ENCODE results near the gene NEK1. TPM values are rescaled to one million over a fixed set of nuclear protein-coding genes. Genes with fewer than 3 reads are reported as not detected.

NEK1 gene
- polyA plus RNA-seq, 4 donors = 2.7 to 8.1 (median 3.6) TPM

GRCh38 chr4:169362607-169363006 is 249.8 kb downstream of the NEK1 start:
- H3K9me3 ChIP-seq (ENCODE audit: control insufficient read depth in 2 of 2, insufficient read depth in 1 of 2, low read depth in 1 of 2, low read length in 1 of 2) = peaks cover 0 to 8% of the 10 kb centered on the region in 2 donors
- no peak overlapping the region for H3K27ac ChIP-seq (ENCODE audit: low read depth in 1 of 3, low read length in 2 of 3)
- no peaks in the 10 kb centered on the region for H3K27me3 ChIP-seq (ENCODE audit: control insufficient read depth in 3 of 3, insufficient read depth in 3 of 3, low read length in 3 of 3)
- FAIRE-seq = no peak
- no peaks in the 10 kb centered on the region for H3K36me3 ChIP-seq (ENCODE audit: control insufficient read depth in 3 of 3, insufficient read depth in 2 of 3, low read depth in 1 of 3, low read length in 3 of 3)
- 48 to 74% (median 68%) methylated on average over 6 of the region's 6 CpGs for WGBS, 3 donors
- no peaks in the 10 kb centered on the region for H3K4me1 ChIP-seq (ENCODE audit: control insufficient read depth in 3 of 3, insufficient read depth in 2 of 3, low read depth in 1 of 3, low read length in 2 of 3)
- H3K4me3 ChIP-seq (ENCODE audit: low read depth in 1 of 3, low read length in 3 of 3) = no peak overlapping the region
- no peak for DNase-seq

DNA sequence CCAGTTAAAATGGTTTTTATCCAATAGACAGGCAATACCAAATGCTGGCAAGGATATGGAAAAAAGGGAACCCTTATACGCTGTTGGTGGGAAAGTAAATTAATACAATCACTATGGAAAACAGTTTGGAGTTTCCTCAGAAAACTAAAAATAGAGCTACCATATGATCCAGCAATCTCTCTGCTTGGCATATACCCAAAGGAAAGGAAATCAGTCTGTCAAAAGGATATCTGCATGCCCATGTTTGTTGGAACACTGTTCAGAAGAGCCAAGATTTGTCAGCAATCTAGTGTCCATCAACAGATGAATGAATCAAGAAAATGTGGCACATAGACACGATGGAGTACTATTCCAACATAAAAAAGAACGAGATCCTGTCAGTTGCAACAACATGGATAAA is 250.6 kb downstream of the NEK1 start:
- H3K4me3 ChIP-seq (ENCODE audit: low read depth in 1 of 3, low read length in 3 of 3) = no peak overlapping the region
- no peak for FAIRE-seq
- peaks cover 0 to 4% of the 10 kb centered on the region in 2 donors for H3K9me3 ChIP-seq (ENCODE audit: control insufficient read depth in 2 of 2, insufficient read depth in 1 of 2, low read depth in 1 of 2, low read length in 1 of 2)
- H3K4me1 ChIP-seq (ENCODE audit: control insufficient read depth in 3 of 3, insufficient read depth in 2 of 3, low read depth in 1 of 3, low read length in 2 of 3) = no peaks in the 10 kb centered on the region
- no peak overlapping the region for H3K27ac ChIP-seq (ENCODE audit: low read depth in 1 of 3, low read length in 2 of 3)
- no peaks in the 10 kb centered on the region for H3K36me3 ChIP-seq (ENCODE audit: control insufficient read depth in 3 of 3, insufficient read depth in 2 of 3, low read depth in 1 of 3, low read length in 3 of 3)
- no peak for DNase-seq
- H3K27me3 ChIP-seq (ENCODE audit: control insufficient read depth in 3 of 3, insufficient read depth in 3 of 3, low read length in 3 of 3) = no peaks in the 10 kb centered on the region
- 78 to 91% (median 79%) methylated on average over 3 of the region's 3 CpGs for WGBS, 3 donors

- 84 to 88% (median 87%) methylated on average over 3 of the region's 3 CpGs for WGBS, 3 donors
- FAIRE-seq = peak; percentile 59
- no peak overlapping the region for H3K4me3 ChIP-seq (ENCODE audit: low read depth in 1 of 3, low read length in 3 of 3)
- H3K27me3 ChIP-seq (ENCODE audit: control insufficient read depth in 3 of 3, insufficient read depth in 3 of 3, low read length in 3 of 3) = no peaks in the 10 kb centered on the region
- no peaks in the 10 kb centered on the region for H3K36me3 ChIP-seq (ENCODE audit: control insufficient read depth in 3 of 3, insufficient read depth in 2 of 3, low read depth in 1 of 3, low read length in 3 of 3)
- H3K9me3 ChIP-seq (ENCODE audit: control insufficient read depth in 2 of 2, insufficient read depth in 1 of 2, low read depth in 1 of 2, low read length in 1 of 2) = peaks cover 0 to 2% of the 10 kb centered on the region in 2 donors
- H3K4me1 ChIP-seq (ENCODE audit: control insufficient read depth in 3 of 3, insufficient read depth in 2 of 3, low read depth in 1 of 3, low read length in 2 of 3) = no peaks in the 10 kb centered on the region
- no peak for DNase-seq
- no peak overlapping the region for H3K27ac ChIP-seq (ENCODE audit: low read depth in 1 of 3, low read length in 2 of 3)
Observed at GRCh38 chr4:169359961-169360360, 252.4 kb downstream of the NEK1 start.

- Histone ChIP-seq H3K27ac (ENCODE audit: low read depth in 1 of 3, low read length in 2 of 3) (no peak overlapping the region), H3K27me3 (ENCODE audit: control insufficient read depth in 3 of 3, insufficient read depth in 3 of 3, low read length in 3 of 3) (no peaks in the 10 kb centered on the region), H3K4me3 (ENCODE audit: low read depth in 1 of 3, low read length in 3 of 3) (no peak overlapping the region), H3K9me3 (ENCODE audit: control insufficient read depth in 2 of 2, insufficient read depth in 1 of 2, low read depth in 1 of 2, low read length in 1 of 2) (peaks cover 0 to 2% of the 10 kb centered on the region in 2 donors), H3K4me1 (ENCODE audit: control insufficient read depth in 3 of 3, insufficient read depth in 2 of 3, low read depth in 1 of 3, low read length in 2 of 3) (no peaks in the 10 kb centered on the region), H3K36me3 (ENCODE audit: control insufficient read depth in 3 of 3, insufficient read depth in 2 of 3, low read depth in 1 of 3, low read length in 3 of 3) (no peaks in the 10 kb centered on the region)
- FAIRE-seq = no peak
- WGBS, 3 donors = 74 to 85% (median 79%) methylated on average over 3 of the region's 3 CpGs
- no peak for DNase-seq
Observed at GRCh38 chr4:169352360-169352759, 260.0 kb downstream of the NEK1 start.

DNA sequence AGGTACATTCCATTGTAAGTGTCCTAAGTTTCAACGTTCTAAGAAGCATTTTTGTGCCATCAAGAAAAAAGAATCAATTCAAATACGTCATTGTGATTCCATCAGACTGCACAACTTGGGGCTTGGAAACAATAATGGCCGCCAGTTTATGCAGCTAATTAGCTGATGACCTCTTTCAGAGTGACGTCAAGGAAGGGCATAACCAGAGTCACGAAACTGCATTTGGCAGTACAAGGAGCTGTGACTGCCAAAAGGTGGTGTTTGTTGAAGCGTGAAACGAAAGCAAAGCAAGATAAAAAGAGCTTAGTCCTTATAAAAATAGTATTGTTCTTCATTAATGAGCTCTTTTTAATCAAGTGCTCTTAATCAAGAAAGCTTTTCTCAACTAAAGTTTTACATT is 260.5 kb downstream of the NEK1 start:
- FAIRE-seq (no peak), DNase-seq (peak in 1 of 2 donors; percentile 51)
- H3K4me3 ChIP-seq (ENCODE audit: low read depth in 1 of 3, low read length in 3 of 3) = no peak overlapping the region
- WGBS, 3 donors = 8 to 58% (median 36%) methylated on average over 7 of the region's 7 CpGs
- no peaks in the 10 kb centered on the region for H3K36me3 ChIP-seq (ENCODE audit: control insufficient read depth in 3 of 3, insufficient read depth in 2 of 3, low read depth in 1 of 3, low read length in 3 of 3)
- H3K9me3 ChIP-seq (ENCODE audit: control insufficient read depth in 2 of 2, insufficient read depth in 1 of 2, low read depth in 1 of 2, low read length in 1 of 2) = peaks cover 0 to 2% of the 10 kb centered on the region in 2 donors
- H3K4me1 ChIP-seq (ENCODE audit: control insufficient read depth in 3 of 3, insufficient read depth in 2 of 3, low read depth in 1 of 3, low read length in 2 of 3) = no peaks in the 10 kb centered on the region
- no peak overlapping the region for H3K27ac ChIP-seq (ENCODE audit: low read depth in 1 of 3, low read length in 2 of 3)
- no peaks in the 10 kb centered on the region for H3K27me3 ChIP-seq (ENCODE audit: control insufficient read depth in 3 of 3, insufficient read depth in 3 of 3, low read length in 3 of 3)

DNA sequence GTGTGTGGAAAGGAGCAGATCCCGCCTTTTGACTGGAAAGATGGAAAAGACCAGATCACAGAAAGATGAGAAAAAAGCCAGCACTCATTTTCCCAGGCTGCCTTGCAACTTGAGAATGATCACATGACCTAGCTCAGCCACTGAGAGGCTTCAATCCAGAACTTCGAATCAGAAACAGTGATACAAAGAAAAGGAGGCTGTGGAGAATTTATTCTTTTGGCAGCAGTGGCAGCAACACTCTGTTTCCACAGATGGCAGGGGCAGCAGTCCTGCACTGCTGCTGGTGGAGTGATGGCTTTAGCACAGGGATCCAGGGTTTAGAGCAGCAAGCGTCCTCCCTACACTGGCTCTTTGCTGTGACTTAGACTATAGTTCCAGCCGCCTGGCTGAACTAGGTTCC is 263.8 kb downstream of the NEK1 start:
- Histone ChIP-seq H3K36me3 (ENCODE audit: control insufficient read depth in 3 of 3, insufficient read depth in 2 of 3, low read depth in 1 of 3, low read length in 3 of 3) (no peaks in the 10 kb centered on the region), H3K27ac (ENCODE audit: low read depth in 1 of 3, low read length in 2 of 3) (no peak overlapping the region), H3K4me1 (ENCODE audit: control insufficient read depth in 3 of 3, insufficient read depth in 2 of 3, low read depth in 1 of 3, low read length in 2 of 3) (no peaks in the 10 kb centered on the region), H3K27me3 (ENCODE audit: control insufficient read depth in 3 of 3, insufficient read depth in 3 of 3, low read length in 3 of 3) (no peaks in the 10 kb centered on the region), H3K4me3 (ENCODE audit: low read depth in 1 of 3, low read length in 3 of 3) (no peak overlapping the region), H3K9me3 (ENCODE audit: control insufficient read depth in 2 of 2, insufficient read depth in 1 of 2, low read depth in 1 of 2, low read length in 1 of 2) (no peaks in the 10 kb centered on the region)
- 82 to 90% (median 83%) methylated on average over 4 of the region's 4 CpGs for WGBS, 3 donors
- DNase-seq = no peak
- FAIRE-seq = no peak

DNA sequence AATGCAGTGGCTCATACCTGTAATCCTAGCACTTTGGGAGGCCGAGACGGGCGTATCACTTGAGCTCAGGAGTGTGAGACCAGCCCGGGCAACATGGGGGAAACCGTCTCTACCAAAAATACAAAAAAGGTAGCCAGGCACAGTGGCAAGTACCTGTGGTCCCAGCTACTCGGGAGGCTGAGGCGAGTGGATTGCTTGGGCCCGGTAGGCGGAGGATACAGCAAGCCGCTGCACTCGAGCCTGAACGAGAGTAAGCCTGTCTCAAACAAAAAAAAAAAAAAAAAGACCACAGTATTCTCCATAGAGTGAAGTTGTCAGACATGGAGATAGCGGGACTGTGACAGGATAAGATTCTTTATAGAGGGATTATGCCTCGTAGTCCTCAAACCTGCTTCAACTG is 265.5 kb downstream of the NEK1 start:
- H3K9me3 ChIP-seq (ENCODE audit: control insufficient read depth in 2 of 2, insufficient read depth in 1 of 2, low read depth in 1 of 2, low read length in 1 of 2) = no peaks in the 10 kb centered on the region
- H3K36me3 ChIP-seq (ENCODE audit: control insufficient read depth in 3 of 3, insufficient read depth in 2 of 3, low read depth in 1 of 3, low read length in 3 of 3) = no peaks in the 10 kb centered on the region
- H3K4me3 ChIP-seq (ENCODE audit: low read depth in 1 of 3, low read length in 3 of 3) = no peak overlapping the region
- H3K27me3 ChIP-seq (ENCODE audit: control insufficient read depth in 3 of 3, insufficient read depth in 3 of 3, low read length in 3 of 3) = no peaks in the 10 kb centered on the region
- DNase-seq (no peak), FAIRE-seq (no peak)
- 93 to 96% (median 94%) methylated on average over 14 of the region's 14 CpGs for WGBS, 3 donors
- no peak overlapping the region for H3K27ac ChIP-seq (ENCODE audit: low read depth in 1 of 3, low read length in 2 of 3)
- H3K4me1 ChIP-seq (ENCODE audit: control insufficient read depth in 3 of 3, insufficient read depth in 2 of 3, low read depth in 1 of 3, low read length in 2 of 3) = no peaks in the 10 kb centered on the region

DNA sequence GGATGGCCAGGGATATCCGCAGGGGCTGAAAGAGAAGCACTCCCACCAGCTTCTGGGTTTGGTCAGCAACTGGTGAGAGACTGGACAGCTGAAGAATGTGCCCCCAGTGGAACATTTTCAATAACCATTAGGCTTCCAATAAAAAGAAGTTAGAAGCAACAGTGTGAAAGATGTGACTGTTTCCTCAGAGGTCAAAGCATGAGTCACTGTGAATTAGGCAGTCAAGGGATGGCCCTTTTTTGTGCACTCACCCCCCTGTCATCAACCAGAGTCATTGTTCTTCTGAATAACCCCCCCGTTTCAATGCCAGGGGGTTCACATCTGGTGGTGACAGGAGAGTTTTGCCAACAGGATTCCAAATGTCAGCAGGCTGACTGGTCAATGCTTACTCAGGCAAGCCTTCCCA is 267.1 kb downstream of the NEK1 start:
- Histone ChIP-seq H3K36me3 (ENCODE audit: control insufficient read depth in 3 of 3, insufficient read depth in 2 of 3, low read depth in 1 of 3, low read length in 3 of 3) (no peaks in the 10 kb centered on the region), H3K27ac (ENCODE audit: low read depth in 1 of 3, low read length in 2 of 3) (no peak overlapping the region), H3K4me1 (ENCODE audit: control insufficient read depth in 3 of 3, insufficient read depth in 2 of 3, low read depth in 1 of 3, low read length in 2 of 3) (no peaks in the 10 kb centered on the region), H3K27me3 (ENCODE audit: control insufficient read depth in 3 of 3, insufficient read depth in 3 of 3, low read length in 3 of 3) (no peaks in the 10 kb centered on the region), H3K4me3 (ENCODE audit: low read depth in 1 of 3, low read length in 3 of 3) (no peak overlapping the region), H3K9me3 (ENCODE audit: control insufficient read depth in 2 of 2, insufficient read depth in 1 of 2, low read depth in 1 of 2, low read length in 1 of 2) (no peaks in the 10 kb centered on the region)
- FAIRE-seq (no peak), DNase-seq (no peak)
- WGBS, 3 donors = 76 to 87% (median 77%) methylated on average over 2 of the region's 2 CpGs
